H1 (cell line): Measurements from ENCODE around the gene NF1. TPM values are rescaled to one million over a fixed set of nuclear protein-coding genes. Genes with fewer than 3 reads are reported as not detected.

Experiments
- CTCF ChIA-PET: fragments of 300-600 bp; sonication (Branson Sonifier 250); formaldehyde crosslinking; loops from one replicate; lab custom pipeline; 2021; ENCODE audit not compliant: partially characterized antibody; lab: Charles Lee
- POLR2A ChIA-PET: fragments of 300-600 bp; sonication (Branson Sonifier 250); formaldehyde crosslinking; loops from one replicate; lab custom pipeline; 2021; ENCODE audit warnings: inconsistent platforms; ENCODE audit not compliant: partially characterized antibody; lab: Charles Lee
- DNase-seq, 2 experiments: peaks; one replicate each; pipeline versions ENCODE4 v3.0.0 to v3.0.0-alpha.2; 2010 to 2022; ENCODE audit warnings: low spot score in 2 of 2, low read depth in 1 of 2, mixed read lengths in 1 of 2
- FAIRE-seq: peaks from 2 replicates; lab custom pipeline; 2011; peaks lifted over from hg19 to GRCh38; lab: Jason Lieb, UNC
- H2AFZ ChIP-seq: 2 replicates; pipeline ENCODE4 v1.8.1; 2012; ENCODE audit warnings: low read length, inconsistent platforms
- H2AK5ac ChIP-seq: 2 replicates; pipeline ENCODE4 v1.6.1; 2013; ENCODE audit warnings: low read depth, low read length
- H2BK120ac ChIP-seq: replicated peaks from 2 replicates; pipeline ENCODE3; 2013; ENCODE audit warnings: low read depth, low read length, inconsistent platforms
- H2BK12ac ChIP-seq: 2 replicates; pipeline ENCODE4 v1.6.1; 2013; ENCODE audit warnings: low read depth, low read length
- H2BK15ac ChIP-seq: 2 replicates; pipeline ENCODE4 v1.6.1; 2013; ENCODE audit warnings: low read length
- H2BK20ac ChIP-seq: 2 replicates; pipeline ENCODE4 v1.6.1; 2013; ENCODE audit warnings: low read length
- H2BK5ac ChIP-seq: 2 replicates; pipeline ENCODE4 v1.6.1; 2013; ENCODE audit warnings: low read depth, low read length
- H3K14ac ChIP-seq: 2 replicates; pipeline ENCODE4 v1.6.1; 2013; ENCODE audit warnings: inconsistent platforms; ENCODE audit not compliant: insufficient read length
- H3K18ac ChIP-seq: 2 replicates; pipeline ENCODE4 v1.6.1; 2013; ENCODE audit warnings: low read length; ENCODE audit errors: extremely low read depth
- H3K23ac ChIP-seq: 2 replicates; pipeline ENCODE4 v1.6.1; 2013; ENCODE audit warnings: inconsistent platforms; ENCODE audit not compliant: insufficient read length
- H3K23me2 ChIP-seq: 2 replicates; pipeline ENCODE4 v1.6.1; 2013; ENCODE audit warnings: low read depth, low read length
- H3K27ac ChIP-seq: 2 replicates; pipeline ENCODE4 v1.6.1; 2011; ENCODE audit warnings: low read depth, low read length, inconsistent platforms
- H3K27me3 ChIP-seq, 4 experiments: replicated peaks in 1 of 4; 1 replicate in 1 of 4; 2 replicates in 3 of 4; pipeline versions ENCODE4 v1.6.1 to v1.8.1; 2011 to 2013; ENCODE audit warnings: low read length in 3 of 4, mild to moderate bottlenecking in 3 of 4, inconsistent platforms in 2 of 4, mixed read lengths in 2 of 4, moderate library complexity in 1 of 4; ENCODE audit not compliant: control insufficient read depth in 3 of 4, insufficient read depth in 3 of 4; ENCODE audit errors: extremely low read depth in 1 of 4
- H3K36me3 ChIP-seq, 4 experiments: 2 replicates each; pipeline versions ENCODE4 v1.6.1 to v1.8.1; 2011 to 2013; ENCODE audit warnings: mild to moderate bottlenecking in 4 of 4, low read length in 3 of 4, moderate library complexity in 2 of 4, control low read depth in 1 of 4, inconsistent platforms in 1 of 4; ENCODE audit not compliant: insufficient read depth in 4 of 4, control insufficient read depth in 2 of 4
- H3K4ac ChIP-seq: replicated peaks from 2 replicates; pipeline ENCODE3; 2013; ENCODE audit warnings: low read length, low read depth, mixed read lengths, inconsistent platforms; ENCODE audit not compliant: insufficient read length
- H3K4me1 ChIP-seq, 4 experiments: replicated peaks in 1 of 4; 1 replicate in 1 of 4; 2 replicates in 3 of 4; pipeline versions ENCODE4 v1.6.1 to v1.8.1; 2011 to 2013; ENCODE audit warnings: low read length in 3 of 4, inconsistent platforms in 2 of 4, mixed read lengths in 1 of 4; ENCODE audit not compliant: insufficient read depth in 4 of 4, control insufficient read depth in 3 of 4
- H3K4me2 ChIP-seq, 2 experiments: 2 replicates each; pipeline versions ENCODE4 v1.6.1 to v1.8.1; 2011 to 2013; ENCODE audit warnings: low read depth in 2 of 2, low read length in 2 of 2, control low read depth in 1 of 2, inconsistent platforms in 1 of 2, mild to moderate bottlenecking in 1 of 2; ENCODE audit not compliant: insufficient read depth in 1 of 2
- H3K4me3 ChIP-seq, 4 experiments: fragments of 200-600, 300-600 bp in 1 of 4; sonication (generic), shearing (Covaris generic), sonication (Bioruptor Twin) in 1 of 4; 2 replicates each; pipeline versions ENCODE4 v1.5.1 to v1.8.1; 2011 to 2016; ENCODE audit warnings: low read length in 4 of 4, low read depth in 3 of 4, control low read depth in 2 of 4, inconsistent platforms in 2 of 4, mild to moderate bottlenecking in 2 of 4, mixed read lengths in 1 of 4, moderate library complexity in 1 of 4; ENCODE audit not compliant: insufficient read depth in 2 of 4; ENCODE audit errors: extremely low read depth in 1 of 4
- H3K56ac ChIP-seq: replicated peaks from 2 replicates; pipeline ENCODE3; 2013; ENCODE audit warnings: low read depth, mild to moderate bottlenecking, mixed read lengths, low read length, inconsistent platforms; ENCODE audit not compliant: insufficient read length
- H3K79me1 ChIP-seq: 2 replicates; pipeline ENCODE4 v1.6.1; 2013; ENCODE audit warnings: low read depth, low read length, control low read depth
- H3K79me2 ChIP-seq, 2 experiments: 2 replicates each; pipeline versions ENCODE4 v1.6.1 to v1.8.1; 2012 to 2013; ENCODE audit warnings: low read length in 2 of 2, mild to moderate bottlenecking in 2 of 2, inconsistent platforms in 1 of 2; ENCODE audit not compliant: insufficient read depth in 2 of 2, control insufficient read depth in 1 of 2
- H3K9ac ChIP-seq, 4 experiments: replicated peaks in 1 of 4; 1 replicate in 1 of 4; 2 replicates in 3 of 4; pipeline versions ENCODE4 v1.6.1 to v1.8.1; 2011 to 2013; ENCODE audit warnings: low read depth in 3 of 4, low read length in 3 of 4, control low read depth in 2 of 4, mild to moderate bottlenecking in 2 of 4, moderate library complexity in 2 of 4, inconsistent platforms in 1 of 4; ENCODE audit errors: extremely low read depth in 1 of 4
- H3K9me3 ChIP-seq, 2 experiments: 2 replicates each; pipeline versions ENCODE4 v1.6.1 to v1.8.1; 2012 to 2013; ENCODE audit warnings: mild to moderate bottlenecking in 2 of 2, moderate library complexity in 2 of 2, control low read depth in 1 of 2, inconsistent platforms in 1 of 2, low read depth in 1 of 2, low read length in 1 of 2, mixed read lengths in 1 of 2; ENCODE audit not compliant: insufficient read depth in 2 of 2
- H4K20me1 ChIP-seq, 2 experiments: replicated peaks in 1 of 2; 2 replicates each; pipeline versions ENCODE3 to v1.8.1; 2011 to 2013; ENCODE audit warnings: inconsistent platforms in 2 of 2, low read length in 2 of 2, mild to moderate bottlenecking in 1 of 2; ENCODE audit not compliant: insufficient read depth in 2 of 2, control insufficient read depth in 1 of 2
- H4K5ac ChIP-seq: 2 replicates; pipeline ENCODE4 v1.6.1; 2013; ENCODE audit warnings: low read length, low read depth, mixed read lengths, inconsistent platforms; ENCODE audit not compliant: insufficient read length
- H4K8ac ChIP-seq: 2 replicates; pipeline ENCODE4 v1.8.0; 2013; ENCODE audit warnings: mild to moderate bottlenecking, moderate library complexity, low read length, inconsistent platforms; ENCODE audit not compliant: insufficient read depth; ENCODE audit errors: extremely low read depth
- H4K91ac ChIP-seq: replicated peaks from 2 replicates; pipeline ENCODE3; 2013; ENCODE audit warnings: low read length, mixed read lengths, inconsistent platforms; ENCODE audit not compliant: insufficient read length
- BRCA1 ChIP-seq: IDR thresholded peaks from 2 replicates; pipeline ENCODE4 v1.6.1; 2012; ENCODE audit warnings: low read depth, low read length, improper control_type of control experiment
- CEBPB ChIP-seq: IDR thresholded peaks from 2 replicates; pipeline ENCODE4 v1.6.1; 2012; ENCODE audit warnings: low read depth, low read length
- CTCF ChIP-seq, 3 experiments: IDR thresholded peaks; 1 replicate in 2 of 3; 2 replicates in 1 of 3; pipeline versions ENCODE4 v1.5.1 to v1.6.1; 2011; ENCODE audit warnings: low read length in 3 of 3, mild to moderate bottlenecking in 3 of 3, inconsistent platforms in 2 of 3, low read depth in 1 of 3, moderate library complexity in 1 of 3; ENCODE audit not compliant: insufficient read depth in 1 of 3; ENCODE audit errors: control extremely low read depth in 1 of 3
- KDM4A ChIP-seq: IDR thresholded peaks from one replicate; pipeline ENCODE4 v1.7.1; 2012; ENCODE audit warnings: low read depth, mild to moderate bottlenecking, moderate library complexity, low read length, inconsistent platforms; ENCODE audit not compliant: severe bottlenecking
- MAFK ChIP-seq: IDR thresholded peaks from 2 replicates; pipeline ENCODE4 v1.6.1; 2012; ENCODE audit warnings: low read depth, mild to moderate bottlenecking, improper control_type of control experiment, low read length
- RNF2 ChIP-seq: fragments of 200-900, 300-1000 bp; sonication (generic); IDR thresholded peaks from 2 replicates; pipeline ENCODE4 v1.7.1; 2016; ENCODE audit warnings: borderline replicate concordance, low read depth, mild to moderate bottlenecking, antibody characterized with exemption, low read length; ENCODE audit not compliant: poor library complexity, severe bottlenecking; ENCODE audit errors: missing control alignments
- SUZ12 ChIP-seq: fragments of 200-600 bp; sonication (generic); IDR thresholded peaks from 2 replicates; pipeline ENCODE4 v1.6.1; 2012; ENCODE audit warnings: mild to moderate bottlenecking, inconsistent platforms, low read length, moderate library complexity, mixed read lengths
- polyA plus RNA-seq, 7 experiments: library from polyadenylated mRNA; depleted of rRNA in 3 of 7; stranded (reverse) in 5 of 7; unstranded in 2 of 7; fragments of >200 nt in 5 of 7; fragments of 200-250 nt in 2 of 7; gene quantifications; 1 replicate in 5 of 7; 2 replicates in 1 of 7; 4 replicates in 1 of 7; pipeline versions ENCODE4 v1.2.1 to v1.2.3, GENCODE V29; 2011 to 2013; ENCODE audit warnings: missing spikeins in 2 of 7, mixed read lengths in 2 of 7
- total RNA-seq: library from RNA; stranded (reverse); fragmentation: NEBNext Ultra II Directional; extraction: Animal tissue kit (Norgen Biotek cat#: 25700); gene quantifications from 2 replicates; pipeline ENCODE4 v1.2.1, GENCODE V29; 2021
- TF ChIP-seq, protein P1 (sequence below): IDR thresholded peaks from 2 replicates; pipeline ENCODE4 v1.6.1; 2012; ENCODE audit warnings: inconsistent platforms
- TF ChIP-seq, protein P2 (sequence below): IDR thresholded peaks from 2 replicates; pipeline ENCODE4 v1.6.1; 2011; ENCODE audit warnings: low read depth, mild to moderate bottlenecking, low read length; ENCODE audit not compliant: insufficient read depth

Gene NF1
- total and polyA plus RNA-seq, 2 of the 8 experiments (the other 6 are each of a cell fraction or from before 2014, with no cell fraction given) = 19.3 to 29.6 TPM

- no peak overlapping the region for H3K4me3 ChIP-seq
- no peak overlapping the region for H2AK5ac ChIP-seq
- H3K23ac ChIP-seq = no peak overlapping the region
- FAIRE-seq = peak; percentile 81
- no peak overlapping the region for H3K14ac ChIP-seq
- no peaks in the 10 kb centered on the region for H4K20me1 ChIP-seq
- H4K8ac ChIP-seq = no peak overlapping the region
- DNase-seq = no peak
- no peaks in the 10 kb centered on the region for H3K79me2 ChIP-seq
- H3K79me1 ChIP-seq = no peaks in the 10 kb centered on the region
- ChIA-PET CTCF (interaction anchor here (0.9 to 4.5 kb wide), 3 partner anchors 9 to 38 kb away, joined by 3 to 24 read pairs (median 4); no protein-coding TSS in a partner anchor), POLR2A (interaction anchor here (0.7 kb wide), 1 partner anchor 18 kb away, joined by 3 read pairs; no protein-coding TSS in a partner anchor)
- no peak overlapping the region for H2BK5ac ChIP-seq
- H3K4me1 ChIP-seq = peaks cover 0 to 3% (median 1%) of the 10 kb centered on the region in 4 experiments; a peak in 2 of 7 replicates
- no peaks in the 10 kb centered on the region for H3K23me2 ChIP-seq
- no peak overlapping the region for H3K4me2 ChIP-seq
- no peak overlapping the region for H2AFZ ChIP-seq
- no peak overlapping the region for H3K18ac ChIP-seq
- H3K27me3 ChIP-seq = no peaks in the 10 kb centered on the region
- no peak overlapping the region for H2BK120ac ChIP-seq
- H3K36me3 ChIP-seq = no peaks in the 10 kb centered on the region
- H3K27ac ChIP-seq = no peak overlapping the region
- TF ChIP-seq, protein P1, sequence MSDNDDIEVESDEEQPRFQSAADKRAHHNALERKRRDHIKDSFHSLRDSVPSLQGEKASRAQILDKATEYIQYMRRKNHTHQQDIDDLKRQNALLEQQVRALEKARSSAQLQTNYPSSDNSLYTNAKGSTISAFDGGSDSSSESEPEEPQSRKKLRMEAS = no peak
- no peak for TF ChIP-seq CTCF (IDR thresholded peaks at IDR 0.05; ENCODE audit: control extremely low read depth in 1 of 3, insufficient read depth in 1 of 3, low read depth in 1 of 3, low read length in 3 of 3)
- no peak for TF ChIP-seq KDM4A
- TF ChIP-seq SUZ12 = no peak
- no peak for TF ChIP-seq BRCA1
- TF ChIP-seq MAFK = no peak
- peak; percentile 88 for TF ChIP-seq CEBPB
- TF ChIP-seq, protein P2, sequence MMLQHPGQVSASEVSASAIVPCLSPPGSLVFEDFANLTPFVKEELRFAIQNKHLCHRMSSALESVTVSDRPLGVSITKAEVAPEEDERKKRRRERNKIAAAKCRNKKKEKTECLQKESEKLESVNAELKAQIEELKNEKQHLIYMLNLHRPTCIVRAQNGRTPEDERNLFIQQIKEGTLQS = no peak
- TF ChIP-seq RNF2 = no peak
- H4K91ac ChIP-seq = no peak overlapping the region
- H3K9me3 ChIP-seq = no peaks in the 10 kb centered on the region
- H2BK20ac ChIP-seq = no peak overlapping the region
- no peak overlapping the region for H3K4ac ChIP-seq
- no peak overlapping the region for H4K5ac ChIP-seq
- H3K9ac ChIP-seq = no peak overlapping the region
- no peak overlapping the region for H2BK15ac ChIP-seq
- H3K56ac ChIP-seq = no peak overlapping the region
- no peak overlapping the region for H2BK12ac ChIP-seq
Measured at GRCh38 chr17:31072186-31072585, 22.6 kb upstream of the NF1 start.
